ENCODE measurements around the gene ASB1.

DNA sequence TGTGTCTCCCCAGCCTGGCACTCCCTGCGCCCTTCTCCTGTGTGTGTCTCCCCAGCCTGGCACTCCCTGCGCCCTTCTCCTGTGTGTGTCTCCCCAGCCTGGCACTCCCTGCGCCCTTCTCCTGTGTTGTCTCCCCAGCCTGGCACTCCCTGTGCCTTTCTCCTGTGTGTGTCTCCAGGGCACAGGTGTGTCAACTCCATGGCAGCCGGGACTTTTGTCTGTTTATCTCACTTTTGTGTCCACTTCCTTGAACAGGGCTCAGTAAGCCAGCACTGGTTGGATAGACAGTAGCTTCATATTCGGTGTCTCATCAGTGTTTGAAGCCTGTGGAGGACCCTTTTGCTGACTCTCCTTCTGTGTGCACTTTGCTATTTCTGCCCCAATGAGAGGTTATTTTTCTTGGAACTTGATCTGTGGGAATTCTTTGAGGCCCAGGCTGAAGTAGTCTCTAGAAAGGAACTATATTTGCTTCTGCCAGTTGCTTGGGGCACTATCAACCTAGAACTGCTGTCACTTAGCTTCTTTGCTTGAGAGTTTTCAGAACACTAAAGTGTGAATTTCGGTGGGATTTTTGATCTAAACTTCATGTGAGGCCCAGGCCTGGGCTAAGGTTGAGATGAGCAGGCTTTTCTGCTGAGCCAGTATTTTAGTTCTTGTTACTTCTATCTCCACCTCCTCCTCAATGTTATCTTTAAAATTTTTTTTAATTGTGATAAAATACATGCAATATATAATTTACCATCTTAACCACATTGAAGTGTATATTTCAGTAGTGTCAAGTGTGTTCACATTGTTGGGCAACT lies 8.3 kb upstream of the ASB1 start:
- no peak for TF ChIP-seq CTCF (IDR thresholded peaks at IDR 0.05; ENCODE audit: low read length)
- TF ChIP-seq EZH2phosphoT487 (IDR thresholded peaks at IDR 0.05; ENCODE audit: low read length) = no peak
- TF ChIP-seq EZH2 (optimal IDR thresholded peaks at IDR 0.05; ENCODE audit: low read depth, low read length) = no peak

All from MM.1S (cell line).